GM21825 (cell line): ENCODE data around the gene PPP4R3C.
"Not testable (repeated sequence)": the region's sequence is repeated elsewhere in the genome, so short reads cannot be mapped to it uniquely, and the experiment has no call there.

Experiments
- ATAC-seq: cut with Tn5 transposase; IDR thresholded peaks from one replicate; pipeline ENCODE4 v1.9.1; 2021; ENCODE audit warnings: mild to moderate bottlenecking, moderate library complexity; ENCODE audit not compliant: unreplicated experiment

PPP4R3C gene

GRCh38 chrX:27463187-27463586 lies at the start of gene PPP4R3C:
TSS of gene PPP4R3C (minus strand) at chrX:27463341. CDS start at chrX:27463296, 45 bp downstream.
- no peak for ATAC-seq

DNA sequence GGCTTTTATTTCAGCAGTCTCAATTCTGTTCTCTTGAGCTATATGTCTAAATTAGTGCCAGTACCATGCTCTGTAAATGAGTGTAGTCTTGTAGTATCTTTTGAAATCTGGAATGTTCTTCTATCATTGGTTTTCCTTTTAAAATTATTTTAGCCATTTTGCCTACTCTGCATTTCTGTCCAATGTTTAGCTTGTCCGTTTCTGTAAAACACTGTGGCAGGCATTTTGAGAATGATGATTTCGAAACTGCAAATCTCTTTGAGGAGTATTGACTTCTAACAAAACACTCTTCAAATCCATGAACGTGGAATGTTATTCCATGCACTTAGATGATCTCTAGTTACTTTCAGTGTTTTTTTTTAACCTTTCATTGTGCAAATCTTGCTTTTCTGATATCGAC lies 28.3 kb upstream of the PPP4R3C start:
- ATAC-seq = no peak

DNA sequence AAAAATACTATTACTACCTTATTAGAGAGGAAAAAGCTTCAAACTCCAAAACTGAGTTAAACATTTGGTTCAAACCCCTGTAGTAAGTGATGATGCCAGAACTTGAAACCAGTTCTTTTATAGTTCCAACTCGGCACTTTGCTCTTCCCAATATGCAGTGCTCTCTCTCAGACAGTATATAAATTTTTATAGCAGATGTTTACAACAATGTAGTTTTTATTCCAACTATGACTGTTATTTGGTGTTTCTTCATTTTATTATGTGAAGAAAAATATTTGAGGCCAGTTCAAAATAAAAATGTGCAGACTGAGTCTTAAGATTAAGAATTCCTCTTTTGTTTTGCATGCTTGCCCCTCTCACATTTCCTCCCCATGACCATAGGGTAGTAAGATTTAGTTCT lies 2.9 kb upstream of the PPP4R3C start:
- ATAC-seq = no peak

- no peak for ATAC-seq
Measured at GRCh38 chrX:27465036-27465435, 1.9 kb upstream of the PPP4R3C start.

- not testable (repeated sequence) for ATAC-seq
Measured at GRCh38 chrX:27459129-27459528, 4.0 kb downstream of the PPP4R3C start.

GRCh38 chrX:27458544-27458943 lies 4.6 kb downstream of the PPP4R3C start:
- not testable (repeated sequence) for ATAC-seq

DNA sequence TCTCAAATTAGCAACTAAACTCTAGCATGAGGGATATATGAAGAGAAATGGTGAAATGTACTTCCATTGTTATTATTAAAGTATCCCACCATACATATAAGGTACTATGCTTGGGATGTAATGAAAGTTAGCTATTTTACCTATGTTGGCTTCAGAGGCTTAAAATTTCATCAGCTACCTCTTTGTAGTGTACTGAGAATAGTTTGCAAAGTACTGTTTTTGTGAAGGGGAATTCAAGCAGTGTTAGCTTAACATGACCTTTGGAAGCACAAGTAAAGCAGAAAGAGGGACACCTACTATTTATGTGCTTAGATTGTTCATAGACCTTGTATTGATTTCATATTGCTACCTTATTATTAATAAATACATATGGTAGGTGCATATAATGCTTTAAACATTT lies 11.8 kb downstream of the PPP4R3C start:
- ATAC-seq = no peak

GRCh38 chrX:27446423-27446822 lies 16.7 kb downstream of the PPP4R3C start:
- no peak for ATAC-seq

DNA sequence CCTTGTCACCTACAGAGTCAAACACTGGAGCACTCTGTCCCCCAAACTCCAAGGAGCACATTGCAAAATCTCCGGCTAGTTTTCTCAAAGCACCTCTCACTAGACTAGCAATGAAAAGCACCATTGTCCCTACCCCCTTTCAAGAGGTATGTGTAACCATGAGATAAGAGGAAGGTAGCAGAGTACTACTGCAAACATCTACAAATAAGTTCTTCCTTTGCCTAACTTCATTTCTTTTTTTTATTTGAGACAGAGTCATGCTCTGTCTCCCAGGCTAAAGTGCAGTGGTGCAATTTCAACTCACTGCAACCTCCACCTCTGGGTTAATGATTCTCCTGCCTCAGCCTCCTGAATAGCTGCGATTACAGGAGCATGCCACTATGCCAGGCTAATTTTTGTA lies 17.7 kb downstream of the PPP4R3C start:
- no peak for ATAC-seq

DNA sequence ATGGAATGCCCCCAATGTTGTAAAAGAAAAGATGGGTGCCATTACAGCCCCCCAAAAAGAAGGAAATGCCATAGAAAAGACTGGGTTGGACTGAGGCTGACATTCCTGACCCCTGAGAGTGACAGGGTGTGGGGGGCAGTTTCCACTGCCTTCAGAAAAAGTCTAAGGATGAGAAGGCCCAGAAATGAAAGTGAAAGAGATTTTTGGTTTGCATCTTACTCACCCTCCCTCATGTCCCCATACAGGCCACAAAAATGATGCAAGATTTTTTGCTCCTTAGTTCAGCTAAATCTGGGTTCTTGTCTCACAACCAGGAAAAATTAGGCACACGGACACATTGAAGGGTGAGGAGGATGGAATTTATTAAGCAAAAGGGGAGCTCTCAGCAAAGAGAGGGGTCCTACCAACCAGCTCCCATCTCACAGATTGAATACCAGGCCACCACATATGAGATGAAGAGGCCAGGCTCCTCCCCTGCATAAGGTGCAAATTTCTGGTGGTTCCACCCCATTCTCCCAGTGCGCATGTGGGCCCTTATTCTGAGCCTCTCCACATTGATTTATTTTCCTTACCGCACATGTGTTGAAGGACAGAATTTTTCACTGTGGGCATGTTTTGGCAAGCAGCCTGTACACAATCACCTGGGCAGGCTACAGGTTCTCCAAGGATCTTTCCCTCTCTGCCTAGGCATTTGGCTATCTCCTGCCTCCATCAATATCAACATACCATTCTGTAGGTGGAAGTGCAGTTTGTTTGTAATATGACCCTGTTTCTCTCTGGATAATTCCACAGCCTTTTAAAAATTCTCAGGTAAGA lies 18.8 kb downstream of the PPP4R3C start:
- peak; percentile 73 for ATAC-seq

DNA sequence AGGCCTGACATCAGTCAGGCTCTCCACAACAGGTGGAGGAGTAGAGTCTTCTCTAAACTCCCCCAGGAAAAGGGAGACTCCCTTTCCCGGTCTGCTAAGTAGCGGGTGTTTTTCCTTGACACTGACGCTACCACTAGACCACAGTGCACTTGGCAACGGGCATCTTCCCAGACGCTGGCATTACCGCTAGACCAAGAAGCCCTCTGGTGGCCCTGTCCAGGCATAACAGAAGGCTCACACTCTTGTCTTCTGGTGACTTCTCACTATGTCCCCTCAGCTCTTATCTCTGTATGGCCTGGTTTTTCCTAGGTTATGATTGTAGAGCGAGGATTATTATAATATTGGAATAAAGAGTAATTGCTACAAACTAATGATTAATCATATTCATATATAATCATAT lies 20.7 kb downstream of the PPP4R3C start:
- ATAC-seq = not testable (repeated sequence)

DNA sequence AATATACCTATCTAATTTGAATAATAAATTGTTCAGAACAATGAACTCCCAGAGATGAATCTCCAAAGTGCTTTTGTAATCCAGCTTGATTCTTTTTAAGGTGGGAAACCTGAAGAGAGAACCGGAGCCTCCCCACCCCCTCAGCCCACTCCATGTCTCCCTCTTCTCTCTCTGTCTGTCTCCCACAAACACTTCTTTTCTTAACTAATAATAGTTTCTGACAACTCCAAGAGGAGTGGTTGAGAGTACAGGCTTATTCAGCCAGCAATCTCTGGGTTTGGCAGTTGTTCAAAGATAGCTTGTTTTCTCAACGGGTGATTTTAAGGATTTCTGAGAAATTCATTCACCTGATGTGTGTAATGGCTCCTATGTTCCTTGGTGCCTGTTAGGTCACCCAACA lies 23.4 kb downstream of the PPP4R3C start:
- no peak for ATAC-seq

GRCh38 chrX:27438937-27439336 lies 24.2 kb downstream of the PPP4R3C start:
- ATAC-seq = no peak

DNA sequence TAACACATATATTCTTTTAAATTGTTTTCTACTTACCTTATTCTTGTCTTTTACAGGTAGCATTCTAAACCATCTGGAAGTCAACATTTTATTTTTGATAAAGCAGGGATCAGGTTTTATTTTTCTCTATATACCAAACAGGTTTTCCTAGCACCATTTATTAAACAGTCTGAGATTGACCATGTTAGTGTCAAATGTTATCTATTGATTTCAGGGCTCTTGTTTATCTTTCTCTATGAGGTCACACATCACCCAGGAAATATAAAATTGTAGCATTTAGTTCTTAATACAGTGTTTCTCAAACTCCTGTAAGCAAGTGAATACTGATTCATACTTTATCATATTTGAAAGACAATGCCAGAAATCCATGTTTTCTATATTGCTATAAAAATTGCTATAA lies 28.1 kb downstream of the PPP4R3C start:
- no peak for ATAC-seq
